Lung (tissue), 12 donors: ENCODE data around the gene ARHGAP27. TPM values are rescaled to one million over a fixed set of nuclear protein-coding genes. Genes with fewer than 3 reads are reported as not detected.

Experiments used
- ATAC-seq: fragments of 200-7000 bp; cut with Tn5 transposase; one replicate; pipeline ENCODE4 v1.9.1; 2020; ENCODE audit warnings: moderate number of reproducible peaks; ENCODE audit not compliant: insufficient read depth, low FRiP score
- DNase-seq, 3 donors: peaks; one replicate each; pipeline ENCODE4 v3.0.0-alpha.2; 2013 to 2017
- H3K27ac ChIP-seq, 2 donors: one replicate each; pipeline ENCODE4 v1.5.1; 2013; ENCODE audit warnings: mild to moderate bottlenecking in 2 of 2, moderate library complexity in 2 of 2, control low read depth in 1 of 2, inconsistent platforms in 1 of 2, low read depth in 1 of 2, low read length in 1 of 2
- H3K27me3 ChIP-seq, 3 donors: one replicate each; pipeline ENCODE4 v1.5.1; 2013; ENCODE audit warnings: low read length in 2 of 3; ENCODE audit not compliant: control insufficient read depth in 3 of 3, insufficient read depth in 3 of 3
- H3K36me3 ChIP-seq, 4 donors: one replicate each; pipeline ENCODE4 v1.5.1; 2013; ENCODE audit warnings: low read length in 4 of 4, mild to moderate bottlenecking in 1 of 4, moderate library complexity in 1 of 4; ENCODE audit not compliant: control insufficient read depth in 4 of 4, insufficient read depth in 4 of 4
- H3K4me1 ChIP-seq, 5 donors: one replicate each; pipeline ENCODE4 v1.5.1; 2013; ENCODE audit warnings: low read length in 5 of 5, mild to moderate bottlenecking in 2 of 5, moderate library complexity in 1 of 5; ENCODE audit not compliant: control insufficient read depth in 5 of 5, insufficient read depth in 5 of 5
- H3K4me3 ChIP-seq: one replicate; pipeline ENCODE4 v1.5.1; 2013; ENCODE audit warnings: mild to moderate bottlenecking, control low read depth, moderate library complexity
- H3K9ac ChIP-seq, 2 donors: one replicate each; pipeline ENCODE4 v1.5.1; 2013; ENCODE audit warnings: low read length in 2 of 2, control low read depth in 1 of 2; ENCODE audit not compliant: insufficient read depth in 1 of 2
- H3K9me3 ChIP-seq, 4 donors: one replicate each; pipeline ENCODE4 v1.5.1; 2013; ENCODE audit warnings: low read length in 3 of 4, mild to moderate bottlenecking in 1 of 4, moderate library complexity in 1 of 4; ENCODE audit not compliant: control insufficient read depth in 4 of 4, insufficient read depth in 3 of 4
- CTCF ChIP-seq: IDR thresholded peaks from 2 replicates; pipeline ENCODE4 v1.5.1; 2012; ENCODE audit warnings: mild to moderate bottlenecking; ENCODE audit errors: control extremely low read depth, extremely low read depth
- WGBS, 2 donors: extraction: QIAGEN DNeasy Blood & Tissue Kit; methylation state at CpG; one replicate each; pipeline ENCODE4 v1.1.7; 2013; 5-methylcytosine and 5-hydroxymethylcytosine counted together
- polyA plus RNA-seq, 2 donors: library from polyadenylated mRNA; stranded (reverse); fragments of 200-250 nt; gene quantifications; one replicate each; pipeline ENCODE4 v1.2.1, GENCODE V29; 2013
- total RNA-seq, 2 donors: library from RNA; depleted of rRNA in 1 of 2; stranded (reverse); fragments of >200 nt in 1 of 2; gene quantifications; one replicate each; pipeline ENCODE4 v1.2.1, GENCODE V29; 2014 to 2021
- donor health status: control.
- donor health status: control.
- donor health status: Bipolar disorder and iron deficiency.
- donor health status: healthy.
- donor health status: DM: yes; HTN: yes; CAD: no.

The ARHGAP27 gene
- total and polyA plus RNA-seq, 4 donors: 42.4 to 85.8 (median 61.8) TPM

DNA sequence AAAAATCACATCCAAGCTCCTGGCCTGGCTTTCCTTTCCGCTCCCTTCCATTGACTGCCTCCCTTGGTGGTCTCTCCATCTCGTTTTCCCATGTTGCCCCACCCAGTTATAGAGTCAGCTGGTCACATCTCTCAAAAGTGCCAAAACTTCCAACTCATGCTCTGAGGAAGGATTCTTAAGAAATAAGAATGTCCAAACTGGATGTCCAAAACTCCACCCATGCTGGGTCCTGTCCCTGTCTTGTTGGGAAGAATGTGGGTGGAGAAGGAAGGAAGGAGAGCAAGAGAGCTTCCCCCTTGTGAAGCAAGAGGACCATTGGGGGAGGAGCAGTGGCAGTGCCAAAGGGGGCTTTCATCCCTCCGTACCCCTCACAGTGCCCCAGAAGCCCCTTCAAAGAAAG is 71.2 kb downstream of the ARHGAP27 start:
- Histone ChIP-seq H3K27me3 (peaks cover 0 to 3% (median 2%) of the 10 kb centered on the region in 3 donors), H3K9ac (no peak overlapping the region), H3K36me3 (no peaks in the 10 kb centered on the region), H3K4me1 (peaks cover 0 to 6% (median 0%) of the 10 kb centered on the region in 5 donors), H3K27ac (no peak overlapping the region), H3K4me3 (no peak overlapping the region), H3K9me3 (no peaks in the 10 kb centered on the region)
- TF ChIP-seq CTCF: no peak
- no peak for ATAC-seq
- no peak for DNase-seq
- 86 to 93% methylated on average over 3 of the region's 3 CpGs for WGBS, 2 donors

GRCh38 chr17:45357364-45357997 is 75.2 kb downstream of the ARHGAP27 start:
- H3K27me3 ChIP-seq: peaks cover 0 to 5% (median 2%) of the 10 kb centered on the region in 3 donors
- H3K4me1 ChIP-seq: no peaks in the 10 kb centered on the region
- H3K36me3 ChIP-seq: no peaks in the 10 kb centered on the region
- WGBS, 2 donors: 94 to 97% methylated on average over 5 of the region's 5 CpGs
- no peak overlapping the region for H3K9ac ChIP-seq
- H3K4me3 ChIP-seq: no peak overlapping the region
- TF ChIP-seq CTCF: no peak
- ATAC-seq (no peak), DNase-seq (no peak)
- H3K9me3 ChIP-seq: no peaks in the 10 kb centered on the region
- no peak overlapping the region for H3K27ac ChIP-seq

- Histone ChIP-seq H3K36me3 (no peaks in the 10 kb centered on the region), H3K27ac (no peak overlapping the region), H3K4me3 (no peak overlapping the region), H3K27me3 (peaks cover 0 to 5% (median 2%) of the 10 kb centered on the region in 3 donors), H3K9ac (no peak overlapping the region), H3K4me1 (no peaks in the 10 kb centered on the region), H3K9me3 (peaks cover 0 to 3% (median 0%) of the 10 kb centered on the region in 4 donors)
- TF ChIP-seq CTCF: no peak
- DNase-seq: no peak
- no peak for ATAC-seq
- WGBS, 2 donors: 69 to 82% methylated on average over 2 of the region's 2 CpGs
Measured at GRCh38 chr17:45355087-45355486, 77.6 kb downstream of the ARHGAP27 start.

DNA sequence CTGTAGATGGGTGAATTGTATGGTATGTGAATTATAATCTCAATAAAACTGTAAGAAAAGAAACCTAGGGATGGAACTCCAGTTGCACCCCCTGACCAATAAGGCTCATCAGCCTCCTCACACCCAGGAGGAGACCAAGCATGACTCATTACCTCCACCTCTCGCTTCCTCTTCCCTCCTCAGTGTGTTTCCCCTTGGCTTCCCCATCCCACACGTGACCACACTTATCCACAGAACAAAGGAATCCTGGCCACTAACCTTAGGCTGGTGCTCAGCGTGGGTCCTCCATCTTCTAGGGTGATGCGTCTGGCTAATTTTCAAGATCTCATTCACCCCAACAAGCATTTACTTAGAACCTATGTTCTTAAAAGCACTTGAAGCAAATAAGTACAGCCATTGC is 79.6 kb downstream of the ARHGAP27 start:
- ATAC-seq: no peak
- 67 to 68% methylated on average over 4 of the region's 4 CpGs for WGBS, 2 donors
- H3K36me3 ChIP-seq: no peaks in the 10 kb centered on the region

More for the DNA sequence above, 79.6 kb downstream of the ARHGAP27 start:
- Histone ChIP-seq H3K4me3 (no peak overlapping the region), H3K9ac (no peak overlapping the region), H3K27ac (no peak overlapping the region), H3K4me1 (no peaks in the 10 kb centered on the region), H3K27me3 (peaks cover 0 to 3% (median 0%) of the 10 kb centered on the region in 3 donors), H3K9me3 (peaks cover 0 to 3% (median 0%) of the 10 kb centered on the region in 4 donors)
- DNase-seq: no peak
- TF ChIP-seq CTCF: no peak
